ENCODE results near the gene COA6.
A peak's percentile ranks its signal among the peaks of the same experiment; 100 is the strongest.
"Not testable (repeated sequence)": the region's sequence is repeated elsewhere in the genome, so short reads cannot be mapped to it uniquely, and the experiment has no call there.

The COA6 gene

DNA sequence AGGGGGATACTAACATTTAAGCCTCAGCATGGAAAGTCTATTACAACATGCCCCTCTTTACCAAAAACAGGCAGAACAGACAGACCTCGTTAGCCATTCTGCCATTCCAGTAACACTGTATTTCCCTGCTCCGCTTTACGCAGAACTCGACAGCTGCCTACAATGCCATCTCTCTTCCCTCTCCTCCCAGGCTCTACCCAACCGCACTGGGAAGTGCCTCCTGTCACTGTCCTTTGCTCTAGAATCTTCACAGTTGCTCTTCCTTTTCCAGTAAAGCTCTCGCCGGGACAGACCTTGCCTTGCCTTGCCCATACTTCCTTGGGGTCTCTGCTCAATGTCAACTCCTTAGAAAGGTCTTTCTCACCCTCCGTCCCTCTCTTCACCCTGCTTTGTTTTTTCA lies 22.8 kb downstream of the COA6 start:
- ChIA-PET CTCF (interaction anchor here (1.2 kb wide), 1 partner anchor 86 kb away, joined by 3 read pairs; no protein-coding TSS in a partner anchor), POLR2A (no interaction called here)
- TF ChIP-seq, protein P1, sequence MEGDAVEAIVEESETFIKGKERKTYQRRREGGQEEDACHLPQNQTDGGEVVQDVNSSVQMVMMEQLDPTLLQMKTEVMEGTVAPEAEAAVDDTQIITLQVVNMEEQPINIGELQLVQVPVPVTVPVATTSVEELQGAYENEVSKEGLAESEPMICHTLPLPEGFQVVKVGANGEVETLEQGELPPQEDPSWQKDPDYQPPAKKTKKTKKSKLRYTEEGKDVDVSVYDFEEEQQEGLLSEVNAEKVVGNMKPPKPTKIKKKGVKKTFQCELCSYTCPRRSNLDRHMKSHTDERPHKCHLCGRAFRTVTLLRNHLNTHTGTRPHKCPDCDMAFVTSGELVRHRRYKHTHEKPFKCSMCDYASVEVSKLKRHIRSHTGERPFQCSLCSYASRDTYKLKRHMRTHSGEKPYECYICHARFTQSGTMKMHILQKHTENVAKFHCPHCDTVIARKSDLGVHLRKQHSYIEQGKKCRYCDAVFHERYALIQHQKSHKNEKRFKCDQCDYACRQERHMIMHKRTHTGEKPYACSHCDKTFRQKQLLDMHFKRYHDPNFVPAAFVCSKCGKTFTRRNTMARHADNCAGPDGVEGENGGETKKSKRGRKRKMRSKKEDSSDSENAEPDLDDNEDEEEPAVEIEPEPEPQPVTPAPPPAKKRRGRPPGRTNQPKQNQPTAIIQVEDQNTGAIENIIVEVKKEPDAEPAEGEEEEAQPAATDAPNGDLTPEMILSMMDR (IDR thresholded peaks at IDR 0.05; ENCODE audit: control extremely low read depth, extremely low read depth, low read depth, missing control alignments), result no peak
- no peak for DNase-seq (ENCODE audit: extremely low spot score)

DNA sequence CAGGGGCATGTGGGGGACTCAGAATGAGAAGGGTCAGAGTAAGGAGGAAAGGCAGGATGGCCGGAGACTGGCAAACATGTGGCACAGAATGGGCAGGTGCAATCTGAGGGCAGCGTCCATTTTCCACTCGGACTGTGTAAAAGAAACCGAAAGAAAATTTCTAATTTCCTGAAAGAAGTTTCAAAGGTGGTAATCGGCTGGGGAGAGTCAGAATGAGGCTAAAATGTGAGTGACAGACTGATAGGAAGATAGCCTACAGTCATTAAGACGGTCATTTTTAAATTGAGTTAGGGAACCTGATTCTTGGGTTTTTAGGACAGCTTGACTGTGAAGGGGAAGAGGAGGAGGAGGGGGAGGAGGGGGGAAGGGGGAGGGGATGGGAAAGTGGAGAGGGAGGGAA lies 23.6 kb downstream of the COA6 start:
- CTCF ChIA-PET, result no interaction called here
- DNase-seq (ENCODE audit: extremely low spot score), result no peak
- TF ChIP-seq, protein P1 (IDR thresholded peaks at IDR 0.05; ENCODE audit: control extremely low read depth, extremely low read depth, low read depth, missing control alignments), result no peak
- POLR2A ChIA-PET, result no interaction called here

DNA sequence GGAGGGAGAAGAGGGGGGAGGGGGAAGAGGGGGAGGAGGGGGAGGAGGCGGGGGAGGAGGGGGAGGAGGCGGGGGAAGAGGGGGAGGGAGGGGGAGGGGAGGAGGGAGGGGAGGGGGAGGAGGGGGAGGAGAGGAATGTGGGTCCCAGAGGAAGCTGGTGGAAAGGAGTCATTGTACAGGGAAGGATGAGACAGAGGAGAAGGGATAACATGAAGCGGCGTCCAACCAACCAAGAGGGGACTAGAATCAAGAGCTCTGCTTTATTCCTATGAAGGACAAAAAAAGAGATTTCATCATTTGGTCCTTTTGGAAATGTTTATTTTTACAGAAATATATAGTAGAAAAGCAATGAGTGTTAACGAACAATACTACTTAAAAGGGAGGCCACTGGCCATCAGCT lies 24.5 kb downstream of the COA6 start:
- POLR2A ChIA-PET, result interaction anchor here (1.3 kb wide), 1 partner anchor 10 kb away, joined by 4 read pairs; no protein-coding TSS in a partner anchor
- TF ChIP-seq, protein P1 (IDR thresholded peaks at IDR 0.05; ENCODE audit: control extremely low read depth, extremely low read depth, low read depth, missing control alignments), result no peak
- no peak for DNase-seq (ENCODE audit: extremely low spot score)
- CTCF ChIA-PET, result no interaction called here

DNA sequence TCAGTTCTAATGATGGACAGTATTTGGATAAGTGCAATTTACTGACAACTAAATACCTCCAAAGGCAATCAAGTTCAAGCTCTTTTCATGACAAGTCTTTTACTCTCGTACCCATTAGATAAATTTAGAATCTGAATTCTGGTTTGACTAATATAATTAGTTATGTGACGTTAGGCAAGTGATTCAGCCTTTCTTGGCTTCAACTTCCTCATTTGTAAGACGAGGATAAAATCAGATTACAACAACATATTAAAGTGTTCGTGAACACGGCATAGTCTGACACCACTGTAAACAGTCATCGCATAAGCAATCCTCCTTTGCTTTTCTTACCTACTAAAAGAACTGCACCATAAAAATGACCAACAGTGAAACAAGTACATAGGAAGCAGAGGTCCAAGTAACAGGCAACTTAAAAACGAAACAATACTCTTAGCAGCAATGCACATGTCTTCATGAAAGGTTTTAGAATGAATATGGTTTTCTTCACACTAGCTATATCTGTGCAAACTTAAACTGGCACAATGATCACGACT lies 25.7 kb downstream of the COA6 start:
- POLR2A ChIA-PET, result interaction anchor here (1.3 kb wide), 1 partner anchor 11 kb away, joined by 4 read pairs; no protein-coding TSS in a partner anchor
- DNase-seq (ENCODE audit: extremely low spot score), result peak; percentile 54
- TF ChIP-seq, protein P1 (IDR thresholded peaks at IDR 0.05; ENCODE audit: control extremely low read depth, extremely low read depth, low read depth, missing control alignments), result no peak
- CTCF ChIA-PET, result interaction anchor here (1.2 to 1.4 kb wide), 3 partner anchors 9 to 694 kb away, joined by 3 read pairs; no protein-coding TSS in a partner anchor

DNA sequence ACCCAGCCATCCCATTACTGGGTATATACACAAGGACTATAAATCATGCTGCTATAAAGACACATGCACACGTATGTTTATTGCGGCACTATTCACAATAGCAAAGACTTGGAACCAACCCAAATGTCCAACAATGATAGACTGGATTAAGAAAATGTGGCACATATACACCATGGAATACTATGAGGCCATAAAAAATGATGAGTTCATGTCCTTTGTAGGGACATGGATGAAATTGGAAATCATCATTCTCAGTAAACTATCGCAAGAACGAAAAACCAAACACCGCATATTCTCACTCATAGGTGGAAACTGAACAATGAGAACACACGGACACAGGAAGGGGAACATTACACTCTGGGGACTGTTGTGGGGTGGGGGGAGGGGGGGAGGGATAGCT lies 26.3 kb downstream of the COA6 start:
- CTCF ChIA-PET, result interaction anchor here (1.2 to 1.4 kb wide), 3 partner anchors 8 to 694 kb away, joined by 3 read pairs; no protein-coding TSS in a partner anchor
- POLR2A ChIA-PET, result not testable (repeated sequence)

DNA sequence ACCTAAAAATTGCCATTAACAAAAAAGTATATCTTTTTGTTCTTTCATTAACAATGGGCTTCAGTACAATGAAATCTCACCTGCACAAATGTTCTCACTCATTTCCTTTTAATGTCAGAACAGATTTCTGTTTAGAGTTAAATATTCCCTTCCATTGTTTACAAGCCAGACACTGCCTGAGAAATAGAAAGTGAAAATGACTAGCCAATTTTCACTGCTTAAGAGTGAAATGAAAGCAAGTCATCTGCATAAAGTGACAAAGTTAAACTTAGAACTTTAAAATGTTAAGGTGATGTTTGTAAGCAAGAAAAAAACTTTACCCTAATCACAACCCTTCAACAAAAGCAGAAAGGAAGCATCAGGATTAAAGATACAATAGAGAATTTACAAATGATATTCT lies 27.5 kb downstream of the COA6 start:
- TF ChIP-seq, protein P1 (IDR thresholded peaks at IDR 0.05; ENCODE audit: control extremely low read depth, extremely low read depth, low read depth, missing control alignments), result no peak
- ChIA-PET POLR2A (no interaction called here), CTCF (no interaction called here)
- DNase-seq (ENCODE audit: extremely low spot score), result peak; percentile 36

More for the DNA sequence above, 26.3 kb downstream of the COA6 start:
- not testable (repeated sequence) for DNase-seq (ENCODE audit: extremely low spot score)

DNA sequence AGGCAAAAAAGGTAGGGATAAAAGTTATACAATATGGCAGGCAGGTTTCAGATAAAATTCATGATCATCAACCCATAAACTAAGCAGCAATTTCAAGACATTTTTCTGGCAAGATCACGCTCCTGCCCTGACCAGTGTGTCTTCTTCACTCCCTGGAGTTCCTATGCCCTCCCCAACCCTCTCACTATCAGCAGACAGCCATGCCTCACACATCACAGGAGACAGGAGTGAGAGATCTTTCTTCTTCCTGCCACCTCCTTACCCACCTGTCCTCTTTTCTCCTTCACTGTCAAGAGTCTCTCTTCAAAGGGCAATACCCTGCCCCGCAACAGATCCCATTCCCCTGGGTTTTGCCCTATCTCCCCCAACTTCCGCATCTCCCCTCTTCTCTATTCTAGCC lies 28.4 kb downstream of the COA6 start:
- DNase-seq (ENCODE audit: extremely low spot score), result no peak
- CTCF ChIA-PET, result no interaction called here
- TF ChIP-seq, protein P1 (IDR thresholded peaks at IDR 0.05; ENCODE audit: control extremely low read depth, extremely low read depth, low read depth, missing control alignments), result no peak
- POLR2A ChIA-PET, result no interaction called here
